HG03103 (cell line): Measurements from ENCODE around the gene TRHDE.

ENCODE experiments used
- ATAC-seq: cut with Tn5 transposase; IDR thresholded peaks from one replicate; pipeline ENCODE4 v1.9.1; 2021; ENCODE audit warnings: low read depth; ENCODE audit not compliant: unreplicated experiment

TRHDE gene

GRCh38 chr12:72272091-72272661 lies at the start of gene TRHDE:
TSS of gene TRHDE (plus strand) at chr12:72272370. CDS start at chr12:72272644, 274 bp downstream.
- ATAC-seq = no peak

DNA sequence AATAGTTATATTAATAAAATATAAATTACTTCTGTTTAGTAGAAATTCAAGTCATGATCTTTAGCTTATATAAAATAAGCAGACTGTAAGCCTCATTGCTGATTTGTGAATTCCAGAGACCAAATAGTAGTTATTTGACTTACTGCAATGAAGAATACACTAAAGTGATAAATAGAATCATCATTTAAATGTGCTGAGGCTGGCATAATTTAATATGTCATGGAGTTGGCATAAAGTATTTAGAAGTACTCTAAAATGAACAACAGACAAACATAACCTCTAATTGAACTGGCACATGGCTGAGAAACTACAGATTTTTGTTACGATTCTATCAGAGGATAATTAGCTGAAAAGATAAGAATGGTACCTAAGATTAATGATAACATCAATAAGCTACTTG lies 45.7 kb upstream of the TRHDE start:
- ATAC-seq = no peak

- ATAC-seq = no peak
Observed at GRCh38 chr12:72228424-72228823, 43.7 kb upstream of the TRHDE start.

DNA sequence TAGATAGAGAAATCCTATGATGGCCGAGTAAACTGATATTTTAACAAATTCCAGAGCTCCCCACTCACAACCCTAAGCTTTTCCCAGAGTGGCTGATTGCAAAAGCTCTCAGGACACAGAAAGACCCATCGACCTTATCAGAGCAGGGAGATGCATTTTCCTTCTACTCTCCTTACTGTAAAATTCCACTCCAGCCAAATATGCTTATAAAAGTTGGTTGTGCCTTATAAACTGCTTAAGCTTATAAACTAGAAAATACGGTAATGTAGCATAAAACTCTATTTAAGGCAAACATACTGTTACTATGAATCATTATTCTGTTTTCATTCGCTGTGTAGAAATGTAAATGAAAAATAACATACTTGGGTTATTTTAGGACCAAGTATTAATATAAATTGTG lies 41.6 kb upstream of the TRHDE start:
- no peak for ATAC-seq

DNA sequence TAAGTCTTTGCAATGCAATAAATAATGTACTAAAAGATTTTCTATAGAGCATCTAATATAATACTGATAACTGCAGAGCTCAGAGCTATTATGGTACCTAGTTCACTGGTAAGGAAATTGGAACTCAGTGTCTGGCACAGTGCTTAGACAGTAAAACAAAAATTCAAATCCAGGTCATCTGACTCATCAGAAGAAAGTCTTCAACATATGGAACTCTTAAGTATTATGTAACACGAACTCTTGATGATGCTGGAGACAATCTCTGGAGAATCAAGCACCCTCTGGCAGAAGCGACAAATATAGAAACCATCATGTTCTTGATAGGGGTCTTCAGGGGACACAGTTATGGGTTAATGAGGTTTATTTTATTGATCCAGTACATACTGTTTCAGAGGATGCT lies 37.3 kb upstream of the TRHDE start:
- ATAC-seq = no peak

GRCh38 chr12:72236071-72236705 lies 36.0 kb upstream of the TRHDE start:
- no peak for ATAC-seq

- no peak for ATAC-seq
Observed at GRCh38 chr12:72241552-72241951, 30.6 kb upstream of the TRHDE start.

DNA sequence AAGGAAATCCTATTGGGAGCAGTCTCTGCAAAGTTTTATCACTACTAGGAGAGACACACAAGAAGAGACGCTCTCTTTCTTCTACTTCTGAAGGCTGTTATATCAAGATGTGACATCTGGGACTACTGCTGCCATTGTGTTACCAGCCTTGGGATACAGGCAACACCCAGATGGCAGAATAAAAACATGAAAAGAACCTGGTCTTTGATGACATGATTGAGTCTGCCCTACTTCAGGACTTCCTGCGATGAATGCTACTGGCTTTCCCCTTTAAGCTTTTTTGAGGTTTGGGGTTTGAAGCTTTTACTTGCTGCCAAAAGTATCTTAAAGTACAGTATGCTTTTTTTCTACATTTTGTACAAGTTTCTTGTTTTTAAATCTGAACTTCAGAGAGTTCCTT lies 29.2 kb upstream of the TRHDE start:
- ATAC-seq = no peak

- ATAC-seq = no peak
Observed at GRCh38 chr12:72246370-72246769, 25.8 kb upstream of the TRHDE start.

- ATAC-seq = no peak
Observed at GRCh38 chr12:72250346-72250745, 21.8 kb upstream of the TRHDE start.

- no peak for ATAC-seq
Observed at GRCh38 chr12:72256725-72257124, 15.4 kb upstream of the TRHDE start.

- no peak for ATAC-seq
Observed at GRCh38 chr12:72261885-72262284, 10.3 kb upstream of the TRHDE start.

GRCh38 chr12:72264548-72265175 lies 7.5 kb upstream of the TRHDE start:
- no peak for ATAC-seq

DNA sequence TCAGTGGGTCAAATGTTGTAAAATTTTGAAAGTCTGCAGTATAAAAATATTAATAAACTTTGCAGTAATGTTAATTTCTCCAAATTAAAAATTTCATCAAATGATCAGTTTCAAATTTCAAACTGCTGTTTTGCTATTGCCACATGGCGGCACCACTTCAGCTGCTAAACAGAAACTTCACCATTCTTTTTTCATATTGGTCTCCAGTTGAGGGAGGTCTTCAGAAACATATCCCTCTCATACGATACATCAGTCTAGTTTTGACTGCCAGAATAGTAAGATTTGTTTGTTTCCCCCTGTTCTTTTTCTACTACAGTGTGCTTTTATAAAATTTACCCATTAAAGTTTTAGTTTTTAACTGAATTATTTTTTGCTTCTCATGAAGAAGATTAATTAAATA lies 4.2 kb upstream of the TRHDE start:
- no peak for ATAC-seq

GRCh38 chr12:72268386-72268785 lies 3.8 kb upstream of the TRHDE start:
- no peak for ATAC-seq

GRCh38 chr12:72269491-72269890 lies 2.7 kb upstream of the TRHDE start:
- ATAC-seq = no peak

DNA sequence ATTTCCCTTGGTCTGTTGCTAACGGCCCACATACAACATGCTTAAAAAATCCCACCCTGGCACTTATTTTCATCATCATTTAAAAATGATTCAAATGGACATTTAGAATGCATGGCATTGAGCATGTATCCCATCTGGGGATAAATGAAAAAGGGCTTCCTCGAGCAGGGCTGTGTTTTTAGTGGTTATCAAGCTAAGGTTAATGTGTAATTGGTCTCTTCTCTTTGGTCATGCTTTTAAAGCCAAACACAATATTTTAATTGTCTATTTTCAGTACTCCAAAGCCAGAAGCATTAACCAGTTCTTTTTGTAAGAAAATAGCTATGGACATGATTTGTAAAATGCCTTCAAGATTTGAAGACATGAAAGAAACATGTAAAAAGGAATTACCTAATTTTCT lies 1.9 kb upstream of the TRHDE start:
- no peak for ATAC-seq

DNA sequence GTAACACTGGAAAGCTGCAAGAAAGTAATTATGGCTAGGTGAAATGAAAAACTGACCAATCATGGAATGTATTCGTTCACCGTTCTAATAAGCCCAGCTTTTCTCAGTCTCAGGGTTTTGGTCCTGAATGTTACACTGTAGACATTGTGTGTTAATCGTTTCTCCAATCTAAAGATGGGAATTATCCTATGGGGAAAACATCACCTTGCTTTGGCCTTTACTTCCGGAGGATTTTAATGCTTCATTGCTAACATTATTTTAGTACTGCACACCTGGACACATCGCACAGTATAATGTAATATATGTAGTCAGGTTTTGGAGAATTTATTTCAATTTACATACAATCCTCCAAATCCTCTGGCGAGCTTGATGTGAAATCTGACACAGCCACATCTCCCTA lies 1.2 kb upstream of the TRHDE start:
- no peak for ATAC-seq

GRCh38 chr12:72271451-72272090 lies 599 bp upstream of the TRHDE start:
- ATAC-seq = no peak

DNA sequence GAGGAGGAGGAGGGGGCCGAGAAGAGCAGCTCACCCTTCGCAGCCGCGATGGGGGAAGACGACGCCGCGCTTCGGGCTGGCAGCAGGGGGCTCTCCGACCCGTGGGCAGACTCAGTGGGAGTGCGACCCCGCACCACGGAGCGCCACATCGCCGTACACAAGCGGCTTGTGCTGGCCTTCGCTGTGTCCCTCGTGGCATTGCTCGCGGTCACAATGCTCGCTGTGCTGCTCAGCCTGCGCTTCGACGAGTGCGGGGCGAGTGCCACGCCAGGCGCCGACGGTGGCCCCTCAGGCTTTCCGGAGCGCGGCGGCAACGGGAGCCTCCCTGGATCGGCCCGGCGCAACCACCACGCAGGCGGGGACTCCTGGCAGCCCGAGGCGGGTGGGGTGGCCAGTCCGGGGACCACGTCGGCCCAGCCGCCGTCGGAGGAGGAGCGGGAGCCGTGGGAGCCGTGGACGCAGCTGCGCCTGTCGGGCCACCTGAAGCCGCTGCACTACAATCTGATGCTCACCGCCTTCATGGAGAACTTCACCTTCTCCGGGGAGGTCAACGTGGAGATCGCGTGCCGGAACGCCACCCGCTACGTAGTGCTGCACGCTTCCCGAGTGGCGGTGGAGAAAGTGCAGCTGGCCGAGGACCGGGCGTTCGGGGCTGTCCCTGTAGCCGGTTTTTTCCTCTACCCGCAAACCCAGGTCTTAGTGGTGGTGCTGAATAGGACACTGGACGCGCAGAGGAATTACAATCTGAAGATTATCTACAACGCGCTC lies 745 bp downstream of the TRHDE start:
- ATAC-seq = no peak

- ATAC-seq = no peak
Observed at GRCh38 chr12:72273499-72273837, 1.3 kb downstream of the TRHDE start.
